ENCODE data around the gene PER1.
A peak's percentile ranks its signal among the peaks of the same experiment; 100 is the strongest.

PER1 gene

GRCh38 chr17:8117980-8118768 lies 34.0 kb downstream of the PER1 start, which contains the start of gene ALOXE3:
TSS of gene ALOXE3 (minus strand) at chr17:8118514. CDS start at chr17:8117990, 524 bp downstream.
- peak within 1 kb of the TSS; percentile 86 for H3K4me3 ChIP-seq (ENCODE audit: low read depth, low read length)
- TF ChIP-seq CTCF (IDR thresholded peaks at IDR 0.05; ENCODE audit: insufficient read depth, low read depth, low read length, missing control alignments), result no peak
- DNase-seq (ENCODE audit: low read depth), result no peak

GRCh38 chr17:8117367-8117979 lies 34.7 kb downstream of the PER1 start:
- peak overlapping the region; percentile 86; the same call in 1 of the 2 replicates for H3K4me3 ChIP-seq (ENCODE audit: low read depth, low read length)
- no peak for TF ChIP-seq CTCF (IDR thresholded peaks at IDR 0.05; ENCODE audit: insufficient read depth, low read depth, low read length, missing control alignments)
- DNase-seq (ENCODE audit: low read depth), result no peak

- H3K4me3 ChIP-seq (ENCODE audit: low read depth, low read length), result no peak overlapping the region
- no peak for TF ChIP-seq CTCF (IDR thresholded peaks at IDR 0.05; ENCODE audit: insufficient read depth, low read depth, low read length, missing control alignments)
- no peak for DNase-seq (ENCODE audit: low read depth)
Observed at GRCh38 chr17:8116776-8117175, 35.4 kb downstream of the PER1 start.

GRCh38 chr17:8110907-8111306 lies 41.3 kb downstream of the PER1 start:
- no peak for TF ChIP-seq CTCF (IDR thresholded peaks at IDR 0.05; ENCODE audit: insufficient read depth, low read depth, low read length, missing control alignments)
- no peak for DNase-seq (ENCODE audit: low read depth)
- H3K4me3 ChIP-seq (ENCODE audit: low read depth, low read length), result no peak overlapping the region

GRCh38 chr17:8110456-8110804 lies 41.8 kb downstream of the PER1 start:
- DNase-seq (ENCODE audit: low read depth), result no peak
- H3K4me3 ChIP-seq (ENCODE audit: low read depth, low read length), result no peak overlapping the region
- no peak for TF ChIP-seq CTCF (IDR thresholded peaks at IDR 0.05; ENCODE audit: insufficient read depth, low read depth, low read length, missing control alignments)

- DNase-seq (ENCODE audit: low read depth), result peak; percentile 73
- TF ChIP-seq CTCF (IDR thresholded peaks at IDR 0.05; ENCODE audit: insufficient read depth, low read depth, low read length, missing control alignments), result peak; percentile 90
- no peak overlapping the region for H3K4me3 ChIP-seq (ENCODE audit: low read depth, low read length)
Observed at GRCh38 chr17:8109661-8110455, 42.3 kb downstream of the PER1 start.
